GM21619 (cell line): ENCODE results near the gene OTOP3.
"Not testable (repeated sequence)": the region's sequence is repeated elsewhere in the genome, so short reads cannot be mapped to it uniquely, and the experiment has no call there.

ENCODE experiments used
- ATAC-seq: cut with Tn5 transposase; IDR thresholded peaks from one replicate; pipeline ENCODE4 v1.9.1; 2021; ENCODE audit not compliant: unreplicated experiment

OTOP3 gene

DNA sequence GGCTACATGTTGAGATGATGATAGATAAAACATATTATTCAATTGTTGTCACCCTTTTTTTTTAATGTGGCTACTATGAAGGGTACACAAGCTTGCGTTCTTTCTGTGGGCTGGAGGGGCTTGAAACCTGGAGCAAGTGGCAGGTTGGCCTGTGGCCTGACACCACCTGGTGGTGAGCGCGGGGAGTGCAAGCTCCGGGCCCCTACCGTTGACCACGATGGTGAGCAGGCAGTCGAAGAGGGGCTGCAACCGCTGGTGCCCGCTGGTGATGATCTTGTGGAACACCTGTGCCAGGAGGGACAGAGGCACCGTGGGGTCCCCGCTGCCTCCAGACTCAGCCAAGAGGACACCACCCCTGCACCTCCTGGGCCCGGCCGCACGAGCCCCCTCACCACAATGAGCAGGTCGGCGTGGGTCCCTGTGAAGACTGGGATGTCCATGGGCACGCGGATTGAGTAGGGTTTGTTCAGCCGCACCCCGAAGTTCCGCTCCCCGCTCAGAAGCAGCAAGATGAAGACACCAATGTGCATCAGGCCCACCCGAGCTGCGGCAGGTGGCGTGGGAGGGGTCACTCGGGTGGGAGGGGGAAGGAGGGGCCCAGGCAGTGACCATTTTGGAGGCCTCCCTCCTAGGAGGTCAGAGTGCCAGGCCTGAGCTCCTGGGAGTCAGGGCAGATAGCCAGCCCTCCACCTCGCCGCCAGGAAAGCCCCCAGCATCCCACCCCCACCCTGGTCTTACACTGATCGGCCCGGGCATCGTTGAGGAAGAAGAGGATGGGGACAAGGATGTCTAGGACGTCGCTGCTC is 22.4 kb downstream of the OTOP3 start:
- ATAC-seq: no peak

DNA sequence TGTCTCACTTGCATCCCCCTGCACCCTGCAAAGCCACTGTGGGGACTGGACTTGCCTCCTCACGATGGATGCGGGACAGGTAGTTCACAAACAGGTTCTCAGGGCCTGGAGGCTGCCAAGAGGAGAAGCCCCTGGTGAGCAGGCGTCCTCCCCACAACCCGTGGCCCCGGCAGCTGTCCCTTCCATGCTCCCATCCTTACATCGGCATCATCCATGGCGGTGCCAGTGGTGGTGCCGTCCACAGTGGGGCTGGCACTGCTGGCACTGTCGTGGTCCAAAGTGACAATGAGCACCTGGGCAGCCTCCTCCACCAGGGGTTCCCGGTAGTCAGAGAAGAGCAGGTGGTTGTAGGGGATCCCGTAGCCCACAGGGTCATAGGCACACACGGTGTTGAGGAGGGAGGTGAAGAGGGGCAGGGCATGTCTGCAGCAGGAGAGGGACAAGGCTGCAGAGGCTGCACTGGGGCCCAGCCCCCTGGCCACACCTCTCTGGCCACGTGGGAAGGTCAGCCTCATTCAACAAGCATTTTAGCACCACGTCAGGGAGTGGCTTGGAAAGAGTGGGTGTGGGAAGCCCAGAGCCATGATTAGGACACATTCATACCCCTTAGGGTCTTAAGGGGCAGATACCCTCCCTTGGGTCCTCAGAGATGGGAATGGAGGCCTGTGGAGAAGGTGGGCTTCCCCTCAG is 24.3 kb downstream of the OTOP3 start:
- ATAC-seq: no peak

DNA sequence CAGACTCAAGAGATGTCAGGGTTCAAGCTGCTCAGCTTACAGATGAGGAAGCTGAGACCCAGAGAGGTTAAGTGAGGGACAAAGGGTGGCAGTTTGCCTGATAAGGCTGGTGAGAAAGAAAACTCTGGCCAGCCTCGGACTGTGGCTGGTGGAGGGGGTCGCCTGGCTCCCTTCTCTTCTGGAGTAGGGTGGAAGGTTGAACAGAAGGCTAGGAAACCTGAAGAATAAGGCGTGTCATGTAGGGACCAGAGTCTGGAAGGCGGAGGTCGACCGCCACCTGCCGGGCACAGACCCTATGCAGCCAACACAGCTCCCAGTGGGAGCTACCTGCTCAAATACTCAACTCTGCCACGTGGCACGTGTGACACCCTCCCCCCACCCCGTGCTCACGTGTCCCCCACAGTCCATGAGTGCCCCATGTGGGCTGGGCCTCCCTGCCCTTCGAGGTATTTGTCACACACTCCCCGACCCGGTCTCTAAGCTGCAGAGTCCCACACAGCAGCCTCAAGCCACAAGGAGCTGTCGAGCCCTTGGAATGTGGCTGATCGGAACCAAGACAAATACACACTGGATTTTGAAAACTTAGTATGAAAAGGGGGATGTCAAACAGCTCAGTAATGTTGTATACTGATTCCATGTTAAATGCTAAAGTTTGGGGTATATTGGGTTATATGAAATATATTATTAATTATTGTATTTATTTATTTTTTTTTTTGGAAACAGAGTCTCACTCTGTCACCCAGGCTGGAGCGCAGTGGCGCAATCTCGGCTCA is 25.1 kb downstream of the OTOP3 start:
- ATAC-seq: no peak

DNA sequence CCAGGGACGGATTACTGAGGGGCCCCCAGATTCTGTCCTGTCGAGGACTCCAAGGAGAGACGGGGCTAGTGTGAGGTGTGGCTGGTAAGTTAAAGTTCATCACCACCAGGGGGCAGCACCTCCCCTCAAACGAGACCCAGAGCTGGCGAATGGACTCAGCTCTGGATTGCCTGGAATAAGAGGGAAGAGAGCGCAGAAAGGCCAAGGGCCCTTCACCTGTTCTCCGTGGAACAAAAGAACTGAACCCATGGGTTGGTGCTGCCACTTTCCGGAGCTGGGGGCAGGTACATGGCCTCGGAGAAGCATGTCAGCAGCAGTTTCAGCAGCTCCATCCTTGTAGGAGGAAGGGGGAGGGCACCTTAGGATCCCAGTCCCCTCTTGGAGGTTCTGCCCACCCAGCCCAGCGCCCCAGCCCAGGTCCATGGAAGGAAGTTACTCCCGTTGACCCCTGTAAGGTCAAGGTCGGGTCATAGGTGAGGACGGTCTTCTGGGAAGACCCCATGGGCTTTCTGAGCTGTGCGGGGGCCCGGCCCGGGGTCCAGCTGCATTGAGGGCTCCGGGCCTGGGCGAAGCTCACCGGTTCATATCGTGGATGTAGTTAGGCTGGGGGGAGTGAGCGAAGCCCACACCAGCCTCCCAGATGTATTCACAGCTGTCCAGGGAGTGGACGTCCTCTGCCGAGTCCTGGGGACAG is 26.1 kb downstream of the OTOP3 start:
- no peak for ATAC-seq

DNA sequence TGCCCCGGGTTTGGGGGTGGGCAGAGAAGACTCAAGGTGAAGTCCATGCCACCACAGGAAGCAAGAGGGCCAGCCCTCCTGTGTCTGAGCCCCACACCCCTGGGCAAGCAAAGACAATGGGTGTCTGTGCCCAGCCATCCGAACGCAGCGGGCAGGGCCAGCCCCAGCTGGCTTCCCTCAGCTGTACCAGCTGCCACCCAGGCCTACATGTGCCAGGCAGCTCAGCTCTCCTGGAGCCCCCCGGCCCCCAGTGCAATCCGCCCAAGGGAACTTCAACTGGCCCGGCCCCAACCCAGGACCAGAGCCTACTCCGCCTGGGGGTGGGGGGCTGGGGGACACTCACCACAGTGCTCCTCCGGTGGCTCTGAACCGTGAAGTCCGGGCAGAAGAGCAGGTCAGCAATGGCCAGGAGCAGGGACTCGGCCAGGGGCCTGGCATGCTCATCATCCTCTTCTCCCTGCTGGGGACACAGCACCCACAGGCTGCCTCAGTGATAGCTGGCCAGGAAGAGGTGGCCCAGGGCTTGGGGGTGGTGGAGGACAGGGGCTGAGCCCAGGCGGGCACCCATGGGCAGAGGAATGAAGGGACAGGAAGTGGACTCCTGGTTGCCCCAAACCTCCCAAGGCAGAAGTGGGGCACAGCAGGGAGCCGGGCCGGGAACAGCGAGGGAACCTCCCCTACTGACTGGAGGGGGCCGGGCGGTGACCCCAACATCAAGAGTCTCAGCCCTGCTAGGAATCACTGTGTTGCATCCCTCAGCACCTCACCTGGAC is 27.1 kb downstream of the OTOP3 start:
- ATAC-seq: no peak

DNA sequence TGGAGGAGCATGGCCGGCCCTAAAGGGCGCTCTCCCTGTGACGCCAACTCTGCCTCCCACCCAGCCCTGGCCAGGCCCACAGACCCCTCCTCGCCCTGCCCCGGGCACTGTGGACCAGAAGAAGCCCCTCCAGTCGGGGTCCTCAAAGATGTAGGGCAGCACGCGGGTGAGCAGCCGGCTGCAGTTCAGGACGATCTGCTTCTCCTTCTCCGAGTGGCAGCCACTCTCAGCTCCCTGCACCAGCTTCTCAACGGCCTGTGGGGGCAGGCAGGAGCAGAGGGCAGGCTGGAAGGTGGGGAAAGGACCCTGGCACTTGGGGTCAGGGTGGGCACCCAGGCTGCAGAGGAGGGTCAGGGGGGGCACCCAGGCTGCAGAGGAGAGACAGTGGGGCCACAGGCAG is 28.0 kb downstream of the OTOP3 start:
- no peak for ATAC-seq

DNA sequence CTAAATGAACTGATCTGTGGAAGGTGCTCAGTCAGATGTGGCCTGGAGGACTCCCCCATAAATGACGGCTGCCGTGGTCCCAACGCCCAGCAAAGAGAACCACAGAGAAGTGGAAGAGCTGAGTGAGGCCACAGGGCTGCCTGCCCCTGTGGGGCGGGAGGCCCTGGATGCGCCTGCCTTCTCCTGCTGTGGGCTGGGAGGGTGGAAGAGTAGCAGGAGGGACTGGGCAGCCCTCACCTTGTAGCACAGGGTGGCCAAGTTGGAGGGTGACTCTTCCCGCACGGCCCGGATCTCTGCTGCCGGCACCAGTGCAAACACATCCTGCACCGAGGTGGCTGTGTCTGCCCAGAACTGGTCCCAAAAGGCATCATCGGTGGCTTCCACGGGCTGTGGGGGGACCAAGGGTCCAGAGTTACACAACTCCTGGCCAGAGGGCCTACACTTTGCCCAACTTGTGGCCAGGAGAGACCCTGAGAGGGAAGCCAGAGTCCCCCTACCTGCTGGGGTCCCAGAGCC is 28.6 kb downstream of the OTOP3 start:
- no peak for ATAC-seq

DNA sequence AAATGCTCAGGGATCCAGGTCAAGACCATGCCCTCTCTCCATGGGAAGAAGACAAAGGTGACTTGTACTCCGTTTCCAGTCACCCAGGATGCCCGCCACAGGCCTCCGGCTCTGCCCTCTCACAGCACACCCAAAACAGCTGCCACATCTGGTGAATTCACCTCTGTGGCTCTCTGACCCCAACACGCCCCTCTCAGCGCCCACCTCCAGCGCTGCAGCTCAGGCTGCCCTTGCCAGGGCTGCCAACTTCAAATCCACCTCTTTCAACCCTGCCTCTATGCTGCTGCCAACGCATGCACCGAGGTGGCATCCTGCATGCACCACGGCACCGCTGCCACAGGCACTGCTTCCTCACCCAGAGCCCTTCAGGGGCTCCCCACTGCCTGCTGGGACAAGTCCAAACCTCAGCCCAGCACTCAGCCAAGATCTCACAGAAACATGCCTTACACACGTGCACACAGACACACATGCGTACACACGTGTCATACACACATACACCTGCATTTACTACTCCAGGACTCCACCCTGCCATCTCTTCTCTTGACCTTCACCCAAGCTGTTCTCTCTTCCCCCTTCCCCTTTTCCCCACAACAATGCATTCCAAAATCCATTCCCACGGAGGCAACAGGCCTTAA is 29.4 kb downstream of the OTOP3 start:
- ATAC-seq: no peak

DNA sequence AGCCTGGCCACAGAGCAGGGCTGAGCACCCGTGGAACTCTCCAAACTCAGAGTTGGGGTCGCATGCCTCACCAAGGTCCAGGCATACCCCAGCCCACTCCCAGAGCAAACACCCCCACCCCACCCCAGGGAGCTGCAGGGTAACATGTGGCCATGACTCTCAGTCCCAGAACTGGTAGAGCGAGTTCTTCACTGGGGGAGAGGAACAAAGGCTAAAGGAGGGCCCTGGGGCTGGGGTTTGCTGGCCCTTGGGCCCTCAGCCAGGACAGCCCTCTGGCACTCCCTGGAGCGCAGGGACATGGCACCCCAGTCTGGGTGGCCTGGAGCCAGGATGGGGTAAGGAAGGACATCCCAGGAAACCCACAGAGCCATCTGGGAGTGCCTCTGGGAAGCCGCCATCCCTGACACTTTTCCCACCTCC is 32.7 kb downstream of the OTOP3 start:
- no peak for ATAC-seq

DNA sequence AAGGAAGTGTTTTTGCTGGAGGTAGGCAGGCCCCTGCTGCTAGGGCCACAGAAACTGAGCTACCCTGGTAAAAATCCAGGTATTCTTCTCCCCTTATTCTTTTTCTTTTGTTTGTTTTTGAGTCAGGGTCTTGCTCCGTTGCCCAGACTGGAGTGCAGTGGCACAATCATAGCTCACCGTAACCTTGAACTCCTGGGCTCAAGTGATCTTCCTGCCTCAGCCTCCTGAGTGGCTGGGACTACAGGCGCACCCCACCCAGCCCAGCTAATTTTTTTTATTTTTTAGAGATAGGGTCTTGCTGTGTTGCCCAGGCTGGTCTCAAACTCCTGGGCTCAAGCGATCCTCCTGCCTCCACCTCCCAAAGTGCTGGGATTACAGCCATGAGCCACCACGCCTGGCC is 33.8 kb downstream of the OTOP3 start:
- ATAC-seq: not testable (repeated sequence)

DNA sequence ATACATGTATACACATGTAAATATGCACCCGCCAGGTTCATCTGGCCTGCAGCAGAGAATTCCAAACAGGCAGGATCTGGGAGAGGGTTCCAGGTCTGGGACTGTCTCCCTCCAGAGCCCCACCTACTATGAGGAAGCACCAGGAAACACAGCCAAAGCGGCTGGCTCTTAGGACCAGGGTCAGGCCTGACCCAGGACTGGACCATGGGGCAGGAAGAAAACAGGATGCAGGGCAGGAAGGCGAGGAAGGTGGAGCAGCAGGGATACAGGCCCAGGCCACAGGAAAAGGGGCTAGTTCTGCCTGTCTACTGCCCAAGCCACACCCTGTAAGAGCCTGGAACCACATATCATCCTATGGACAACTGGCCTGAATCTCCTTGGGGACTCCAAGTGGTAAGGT is 34.7 kb downstream of the OTOP3 start:
- no peak for ATAC-seq

DNA sequence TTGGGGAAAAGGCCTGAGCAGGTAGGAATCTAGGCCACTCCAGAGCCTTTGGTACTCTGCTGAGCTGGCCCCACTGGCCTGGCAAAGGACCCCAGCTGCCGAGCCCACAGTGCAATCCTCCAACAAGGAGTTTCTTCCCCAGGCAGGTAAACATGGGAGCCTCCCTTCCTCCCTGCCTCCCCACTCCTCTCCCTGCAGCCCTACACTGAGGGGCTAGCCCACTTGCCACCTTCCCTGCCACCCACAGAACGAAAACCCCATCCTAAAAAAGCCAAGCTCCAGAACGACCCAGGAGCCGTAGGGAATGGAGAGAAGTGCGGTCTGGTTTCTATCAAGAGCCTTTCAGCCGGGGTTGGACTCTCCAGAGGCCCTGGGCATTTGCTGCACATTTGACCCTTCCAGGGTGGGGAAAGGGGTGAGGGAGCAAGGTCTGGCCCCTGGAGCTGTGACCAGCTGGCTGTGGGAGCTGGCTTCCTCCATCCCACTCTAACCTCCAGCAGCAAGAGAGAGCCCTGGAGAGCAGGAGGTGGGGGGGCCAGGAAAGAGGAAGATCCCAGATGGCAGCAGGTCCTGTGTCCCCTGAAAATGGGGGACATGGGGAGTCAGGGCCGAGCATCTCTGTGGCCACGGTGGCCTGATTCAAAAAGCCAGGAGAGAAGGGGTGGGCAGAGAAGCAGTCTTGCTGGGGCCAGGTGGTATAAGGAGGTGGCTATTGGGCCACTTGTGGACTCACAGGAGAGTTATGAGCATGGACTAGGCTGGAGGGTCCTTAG is 35.6 kb downstream of the OTOP3 start:
- ATAC-seq: no peak

DNA sequence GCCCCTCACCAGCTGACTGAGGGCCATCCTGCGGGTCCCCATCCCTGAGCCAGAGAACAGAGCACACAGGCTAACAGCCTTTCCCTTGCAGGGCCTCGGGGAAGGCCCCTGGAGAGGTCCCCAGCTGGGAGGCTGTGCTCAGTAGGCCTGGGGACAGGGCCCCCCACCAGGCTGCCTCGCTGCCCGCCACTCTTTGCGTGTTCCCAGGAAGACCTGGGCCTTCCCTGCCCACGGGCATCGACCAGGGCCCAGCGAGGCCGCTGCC is 36.1 kb downstream of the OTOP3 start:
- no peak for ATAC-seq

DNA sequence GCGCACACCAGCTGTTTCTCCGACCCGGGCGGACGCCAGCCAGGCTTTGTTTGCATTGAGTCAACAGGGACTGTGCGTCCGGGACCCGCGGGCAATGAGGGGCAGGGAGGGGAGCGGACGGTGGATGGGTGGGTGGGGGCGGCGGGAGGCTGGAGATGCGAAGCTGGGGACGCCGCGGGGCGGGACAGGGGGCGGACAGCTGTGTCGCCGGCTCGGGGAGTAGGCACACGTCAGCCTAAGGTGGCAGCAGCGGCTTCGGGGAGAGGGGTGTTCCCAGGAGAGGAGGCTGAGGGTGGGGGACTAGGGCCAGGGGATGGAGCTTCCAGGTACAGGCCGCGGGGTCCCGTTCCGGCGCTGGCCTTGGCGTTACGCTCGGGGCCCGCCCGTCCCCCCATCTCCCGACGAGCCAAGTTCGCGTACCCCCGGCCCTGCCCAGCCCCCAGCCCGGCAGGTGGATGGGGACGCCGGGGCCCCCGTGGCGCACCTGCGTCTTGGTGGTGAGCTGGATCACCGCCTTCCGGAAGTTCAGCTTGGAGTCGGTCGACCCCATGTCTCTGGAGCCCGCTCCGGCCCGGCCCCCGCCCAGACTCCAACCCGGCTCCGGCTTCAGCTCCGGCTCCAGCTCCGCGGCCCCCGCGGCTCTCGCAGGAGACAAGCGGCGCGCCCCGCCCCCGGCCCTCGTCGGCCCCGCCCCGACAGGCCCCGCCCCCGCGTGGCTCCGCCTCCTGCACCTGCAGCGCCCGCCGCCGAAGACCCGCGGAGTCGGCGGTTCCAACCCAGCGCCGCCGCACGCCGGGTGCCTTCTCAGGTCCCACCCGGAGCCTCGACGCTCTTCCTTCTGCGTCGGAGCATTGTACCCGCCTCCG is 36.6 kb downstream of the OTOP3 start, which contains the start of gene HID1:
TSS of gene HID1 (minus strand) at position 653 of the 866 bp plus-strand sequence. CDS start at position 550, 103 bp downstream.
- no peak for ATAC-seq

DNA sequence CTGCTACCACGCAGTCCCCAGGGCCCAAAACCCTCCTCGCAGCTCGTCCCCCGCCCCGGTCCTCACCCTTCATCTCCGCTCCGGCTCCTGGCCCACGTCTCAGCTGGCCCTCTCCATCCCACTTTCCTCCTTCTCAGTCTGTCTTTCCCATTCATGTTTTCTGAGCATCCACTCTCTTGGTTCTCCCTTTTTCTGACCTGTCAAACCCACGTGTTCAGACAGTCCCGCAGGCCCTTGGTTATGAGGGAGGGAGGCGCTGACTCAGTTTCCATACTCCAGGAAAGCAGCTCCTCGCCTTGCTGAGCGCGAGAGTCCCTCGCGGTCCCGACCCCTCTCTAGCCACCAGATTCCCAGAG is 37.3 kb downstream of the OTOP3 start:
- ATAC-seq: no peak

DNA sequence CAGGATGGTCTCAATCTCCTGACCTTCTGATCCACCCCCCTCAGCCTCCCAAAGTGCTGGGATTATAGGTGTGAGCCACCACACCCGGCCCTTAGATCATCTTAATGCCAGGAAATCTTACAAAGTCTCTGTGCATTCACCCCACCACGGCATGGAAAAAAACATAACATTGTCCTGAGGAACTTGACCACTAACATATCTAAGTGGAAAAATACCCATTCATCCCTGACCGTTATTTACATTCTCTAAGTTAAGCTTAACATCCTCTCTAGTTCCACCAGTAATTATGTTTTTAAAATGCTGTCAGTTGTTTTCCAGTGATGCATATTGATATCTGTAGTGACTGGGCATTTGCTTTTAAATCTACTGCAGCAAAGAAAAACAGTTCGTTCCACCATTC is 40.2 kb downstream of the OTOP3 start:
- no peak for ATAC-seq

DNA sequence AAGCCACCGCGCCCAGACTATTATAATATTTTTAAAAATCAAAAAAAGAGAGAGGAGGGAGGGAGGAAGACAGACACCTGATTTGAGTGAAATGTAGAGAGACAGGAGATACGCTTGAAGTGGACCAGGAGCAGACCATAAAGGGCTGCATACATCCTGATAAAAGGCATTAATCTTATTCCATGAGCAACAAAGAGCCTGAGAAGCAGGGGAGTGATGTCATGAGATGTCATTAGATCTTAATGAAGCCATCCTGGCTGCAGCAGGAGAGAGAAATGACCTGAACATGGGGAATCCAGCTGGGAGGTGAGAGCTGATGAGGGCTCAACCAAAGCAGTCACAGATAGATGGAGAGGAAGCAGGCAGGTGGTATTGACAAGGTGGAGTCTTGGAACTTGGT is 42.1 kb downstream of the OTOP3 start:
- no peak for ATAC-seq

DNA sequence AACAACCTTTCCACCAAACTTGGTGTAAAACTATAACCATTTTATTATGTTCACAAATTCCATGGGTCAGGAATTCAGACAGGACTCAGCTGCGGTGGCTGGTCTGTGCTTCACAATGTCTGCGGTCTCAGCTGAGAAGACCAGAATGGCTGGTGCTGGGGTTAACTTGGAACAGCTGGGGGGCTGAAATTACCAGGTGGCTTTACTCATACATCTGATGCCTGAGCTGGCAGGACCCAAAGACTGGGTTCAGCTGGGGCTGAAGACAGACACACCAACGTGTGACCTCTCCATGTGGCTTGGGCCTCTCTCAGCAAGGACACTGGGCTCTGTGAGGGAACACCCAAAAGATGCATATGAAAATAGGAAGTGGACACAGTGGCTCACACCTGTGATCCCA is 42.5 kb downstream of the OTOP3 start:
- ATAC-seq: no peak
